GM19328 (cell line): ENCODE results near the gene PTH2R.

Experiments used
- ATAC-seq: cut with Tn5 transposase; IDR thresholded peaks from one replicate; pipeline ENCODE4 v1.9.1; 2021; ENCODE audit warnings: mild to moderate bottlenecking, moderate library complexity; ENCODE audit not compliant: unreplicated experiment

PTH2R gene

DNA sequence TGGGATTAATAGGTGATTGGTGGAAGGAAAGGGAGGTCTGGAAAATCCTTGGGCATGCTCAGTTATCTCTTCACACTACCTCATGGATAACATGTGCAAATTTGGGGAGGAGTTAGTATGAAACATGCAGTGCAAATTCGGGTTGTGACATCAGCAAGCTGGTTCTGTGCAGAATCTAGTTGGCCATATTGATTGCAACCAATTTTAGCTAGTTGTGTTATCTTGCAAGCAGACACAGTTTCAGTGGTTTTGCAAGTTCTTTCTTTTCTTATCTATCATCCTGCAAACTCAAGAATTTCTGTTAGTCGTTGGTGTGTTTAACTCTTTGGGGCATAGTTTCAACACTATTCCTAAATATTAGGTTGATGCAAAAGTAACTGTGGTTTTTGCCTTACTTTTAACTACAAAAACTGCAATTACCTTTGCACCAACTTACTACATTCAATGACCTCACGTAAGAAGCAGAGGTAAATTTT is 135.4 kb downstream of the PTH2R start:
- no peak for ATAC-seq

DNA sequence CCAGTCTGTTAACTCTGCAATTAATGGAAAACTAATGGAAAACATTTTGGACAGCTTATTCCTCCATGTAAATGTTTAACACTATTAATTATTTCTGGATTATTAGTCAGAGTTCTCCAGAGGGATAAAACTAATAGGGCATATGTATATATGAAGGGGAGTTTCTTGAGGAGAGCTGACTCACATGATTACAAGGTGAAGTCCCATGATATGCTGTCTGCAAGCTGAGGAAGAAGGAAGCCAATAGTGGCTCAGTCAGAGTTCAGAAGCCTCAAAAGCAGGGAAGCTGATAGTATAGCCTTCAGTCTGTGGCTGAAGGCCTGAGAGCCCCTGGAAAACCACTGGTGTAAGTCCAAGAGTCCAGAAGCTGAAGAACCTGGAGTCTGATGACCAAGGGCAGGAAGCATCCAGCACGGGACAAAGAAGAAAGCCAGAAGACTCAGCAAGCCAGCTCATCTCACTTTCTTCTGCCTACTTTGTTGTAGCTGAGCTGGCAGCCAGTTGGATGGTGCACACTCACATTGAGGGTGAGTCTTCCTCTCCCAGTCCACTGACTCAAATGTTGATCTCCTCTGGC is 136.0 kb downstream of the PTH2R start:
- no peak for ATAC-seq
